NCI-H2081 treated with DMSO at 0.1 percent for 48 hours (cell line): ENCODE results near the gene COL5A3.
"Not testable (repeated sequence)": the region's sequence is repeated elsewhere in the genome, so short reads cannot be mapped to it uniquely, and the experiment has no call there.

Experiments used
- DNase-seq: peaks from one replicate; lab custom pipeline; 2025; lab: John Stamatoyannopoulos, UW

The COL5A3 gene

DNA sequence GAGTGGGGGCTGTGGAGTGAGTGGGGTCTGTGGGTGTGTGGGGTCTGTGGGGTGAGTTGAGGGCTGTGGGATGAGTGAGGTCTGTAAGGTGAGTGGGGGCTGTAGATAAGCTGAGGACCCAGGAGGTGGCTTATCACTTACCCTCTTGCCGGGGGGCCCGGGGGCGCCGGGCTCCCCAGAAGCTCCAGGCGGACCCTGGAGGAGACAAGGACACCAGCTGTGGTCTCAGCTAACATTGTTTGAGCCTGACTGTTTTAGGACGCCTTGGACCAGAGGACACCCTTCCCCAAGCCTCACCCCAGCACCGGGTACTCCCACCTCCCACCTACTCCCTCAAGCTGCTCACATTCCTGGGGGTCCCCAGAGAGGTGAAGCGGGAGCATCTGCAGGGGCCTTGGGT lies 39.8 kb downstream of the COL5A3 start:
- DNase-seq, result no peak

DNA sequence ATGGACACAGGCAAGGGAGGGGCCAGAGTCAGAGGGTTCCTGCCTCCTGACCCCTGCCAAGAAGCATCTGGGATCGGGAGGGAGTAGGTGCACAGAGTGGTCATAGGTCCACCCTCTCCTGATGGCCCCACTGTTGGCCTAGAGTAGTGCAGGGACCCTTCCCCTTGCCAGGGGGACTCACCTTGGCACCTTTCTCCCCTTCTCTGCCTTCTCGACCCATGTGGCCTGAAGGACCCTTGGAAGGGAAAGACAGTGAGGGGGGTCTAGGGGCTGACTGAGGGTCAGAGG lies 40.7 kb downstream of the COL5A3 start:
- DNase-seq, result no peak

DNA sequence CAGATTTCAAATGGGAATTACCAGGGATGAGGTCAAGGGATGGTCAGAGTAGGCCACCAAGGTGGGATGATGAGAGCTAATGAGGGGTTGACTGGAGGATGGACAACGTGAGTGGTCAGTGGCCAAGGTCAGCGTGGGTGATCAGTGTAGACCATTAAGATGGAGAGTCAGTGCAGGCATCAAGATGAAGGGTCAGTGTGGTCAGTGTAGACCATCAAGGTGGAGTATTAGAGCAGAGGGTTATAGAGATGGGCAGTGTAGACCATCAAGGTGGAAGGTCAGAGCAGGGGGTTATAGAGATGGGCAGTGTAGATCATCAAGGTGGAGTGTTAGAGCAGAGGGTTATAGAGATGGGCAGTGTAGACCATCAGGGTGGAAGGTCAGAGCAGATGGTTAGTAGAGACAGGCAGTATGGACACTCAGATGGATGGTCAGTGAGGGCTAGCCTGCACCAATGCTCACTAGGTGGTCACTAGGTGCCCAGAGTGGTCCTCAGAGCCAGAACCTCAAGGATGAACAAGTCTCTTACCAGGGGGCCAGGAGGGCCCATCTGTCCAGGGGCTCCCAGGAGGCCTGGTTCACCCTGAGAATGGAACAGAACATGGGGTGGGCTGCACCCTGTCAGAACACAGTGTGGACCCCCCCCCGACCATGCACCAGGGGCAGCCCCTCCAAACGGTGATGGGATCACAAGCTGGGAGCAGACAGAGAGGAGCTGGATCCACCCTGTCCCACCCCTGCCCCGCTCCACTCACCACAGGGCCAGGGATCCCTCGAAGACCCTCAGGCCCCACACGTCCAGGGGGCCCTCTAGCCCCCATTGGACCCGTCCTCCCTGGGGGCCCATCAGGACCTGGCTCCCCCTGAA lies 41.2 kb downstream of the COL5A3 start:
- DNase-seq, result no peak

DNA sequence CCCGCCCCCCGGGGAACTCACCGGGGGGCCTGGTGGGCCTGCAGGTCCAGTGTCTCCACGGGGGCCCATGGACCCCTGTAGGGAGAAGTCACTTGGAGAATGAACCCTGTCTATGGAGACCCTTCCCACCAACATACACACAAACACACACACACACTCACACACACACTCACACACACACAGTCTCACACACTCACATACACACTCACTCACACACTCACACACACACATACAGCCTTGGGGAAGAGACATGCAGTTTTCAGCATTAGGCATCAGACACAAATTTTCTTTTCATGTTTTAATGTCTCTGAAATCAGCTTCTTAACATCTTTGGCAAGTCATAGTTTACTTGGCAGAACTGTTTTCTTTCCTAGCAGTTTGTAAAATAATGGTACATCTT lies 43.0 kb downstream of the COL5A3 start:
- no peak for DNase-seq

DNA sequence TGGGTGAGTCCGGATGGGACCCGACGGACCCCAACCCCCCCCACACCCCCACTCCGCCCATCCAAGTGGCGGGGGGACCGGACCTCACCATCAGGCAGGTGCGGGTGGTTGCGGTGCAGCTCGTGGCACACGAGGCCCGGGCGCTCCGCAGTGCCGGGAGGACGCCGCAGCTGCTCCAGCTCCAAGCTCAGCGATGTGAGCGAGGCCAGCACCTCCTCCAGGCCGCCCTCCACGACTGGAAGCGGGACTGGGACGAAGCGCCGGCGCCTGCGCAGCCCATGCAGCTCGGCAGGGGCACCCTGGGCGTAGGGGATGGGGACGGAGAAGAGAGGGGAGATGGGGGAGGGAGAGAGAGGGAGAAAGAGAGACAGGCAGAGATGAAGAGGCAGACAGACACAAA lies 43.9 kb downstream of the COL5A3 start:
- DNase-seq, result no peak

DNA sequence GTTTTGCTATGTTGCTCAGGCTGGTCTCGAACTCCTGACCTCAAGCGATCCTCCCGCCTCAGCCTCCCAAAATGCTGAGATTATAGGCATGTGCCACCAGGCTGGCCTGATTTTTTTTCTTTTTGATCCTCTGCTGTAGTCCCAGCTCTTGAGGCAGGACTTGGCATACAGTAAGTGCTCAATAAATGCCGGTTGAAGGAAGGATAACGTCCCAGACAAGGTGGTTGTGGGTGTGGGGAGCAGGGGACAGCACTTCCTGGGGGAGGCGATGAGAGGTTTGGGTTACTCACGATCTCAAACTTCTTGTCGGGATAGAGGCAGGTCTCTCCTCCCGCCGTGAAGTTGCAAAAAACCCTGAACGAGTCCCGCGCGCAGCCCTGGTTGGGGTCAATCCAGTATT lies 44.3 kb downstream of the COL5A3 start:
- DNase-seq, result no peak

DNA sequence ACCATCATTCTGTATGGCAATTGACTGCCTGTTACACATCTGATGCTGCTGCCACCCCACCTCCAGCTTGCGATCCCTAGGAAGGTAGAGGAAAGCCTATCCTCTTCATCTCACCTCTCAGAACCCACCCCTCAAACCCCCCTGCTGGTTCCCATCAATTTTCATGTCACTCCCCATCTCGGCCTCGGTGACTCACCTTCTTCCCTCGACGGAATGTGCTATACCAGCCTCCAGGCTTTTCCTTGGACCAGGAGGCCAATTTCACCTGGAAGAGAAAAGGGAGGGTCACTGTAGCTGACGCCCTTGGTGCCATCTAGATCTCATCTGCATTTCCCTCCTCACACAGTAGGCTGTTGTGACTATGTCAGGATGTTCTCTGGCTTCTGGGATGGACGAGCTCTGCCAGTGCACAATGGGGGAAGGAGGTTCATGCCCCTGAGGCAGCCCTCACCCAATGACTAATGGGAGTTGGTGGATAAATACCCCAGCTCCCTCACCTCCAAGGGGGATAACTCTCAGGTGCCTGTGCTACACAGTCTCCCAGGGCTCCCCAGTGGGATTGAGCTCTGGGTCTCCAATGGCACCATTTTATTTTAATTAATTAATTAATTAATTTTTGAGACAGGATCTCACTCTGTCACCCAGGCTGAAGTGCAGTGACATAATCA lies 47.5 kb downstream of the COL5A3 start:
- DNase-seq, result no peak

DNA sequence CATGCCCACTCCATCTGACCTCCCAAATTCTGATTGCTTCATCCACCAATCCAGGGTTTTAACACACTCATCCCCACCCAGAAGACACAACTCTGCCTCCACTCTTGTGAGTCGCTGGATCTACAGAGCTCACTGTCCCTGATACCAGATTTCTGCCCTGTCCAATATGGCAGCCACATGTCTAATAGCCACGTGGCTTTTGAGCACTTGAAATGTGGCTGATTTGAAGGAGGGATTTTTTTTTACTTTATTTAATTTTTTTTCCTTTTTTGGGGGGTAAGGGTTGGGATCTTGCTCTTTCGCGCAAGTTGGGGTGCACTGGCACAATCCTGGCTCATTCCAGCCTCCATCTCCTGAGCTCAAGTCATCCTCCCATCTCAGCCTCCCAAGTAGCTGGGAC lies 49.2 kb downstream of the COL5A3 start:
- DNase-seq, result no peak

DNA sequence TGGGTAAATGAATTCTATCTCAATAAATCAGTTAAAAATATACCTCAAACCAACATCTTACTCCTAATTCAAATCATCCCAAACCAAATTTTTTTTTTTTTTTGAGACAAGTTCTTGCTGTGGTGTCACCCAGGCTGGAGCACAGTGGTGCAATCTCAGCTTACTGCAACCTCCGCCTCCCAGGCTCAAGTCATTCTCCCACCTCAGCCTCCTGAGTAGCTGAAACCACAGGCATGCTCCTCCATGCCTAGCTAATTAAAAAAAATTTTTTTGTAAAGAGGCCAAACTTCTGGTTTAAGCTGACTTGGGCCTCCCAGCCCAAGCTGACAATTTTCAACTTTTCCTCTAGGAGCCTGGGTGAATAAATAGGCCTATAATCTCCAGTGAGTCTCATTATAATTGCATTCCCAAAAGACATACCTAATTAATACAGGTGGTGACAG lies 51.9 kb downstream of the COL5A3 start:
- DNase-seq, result no peak

DNA sequence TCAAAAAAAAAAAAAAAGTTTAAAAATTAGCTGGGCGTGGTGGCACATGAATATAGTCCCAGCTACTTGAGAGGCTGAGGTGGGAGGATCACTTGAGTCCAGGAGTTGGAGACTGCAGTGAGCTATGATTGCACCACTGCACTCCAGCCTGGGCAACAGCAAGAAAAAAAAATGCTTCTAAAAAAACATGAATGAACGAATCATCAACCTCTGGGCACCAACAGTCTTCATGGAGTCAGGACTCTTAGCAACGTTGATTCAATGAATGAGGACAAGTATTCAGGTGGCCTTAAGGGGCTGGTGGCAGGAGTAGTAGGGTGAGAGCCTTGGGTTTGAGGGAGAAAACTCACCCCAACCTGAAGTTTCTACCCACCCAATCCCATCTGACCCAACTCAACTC lies 53.3 kb downstream of the COL5A3 start:
- DNase-seq, result no peak

DNA sequence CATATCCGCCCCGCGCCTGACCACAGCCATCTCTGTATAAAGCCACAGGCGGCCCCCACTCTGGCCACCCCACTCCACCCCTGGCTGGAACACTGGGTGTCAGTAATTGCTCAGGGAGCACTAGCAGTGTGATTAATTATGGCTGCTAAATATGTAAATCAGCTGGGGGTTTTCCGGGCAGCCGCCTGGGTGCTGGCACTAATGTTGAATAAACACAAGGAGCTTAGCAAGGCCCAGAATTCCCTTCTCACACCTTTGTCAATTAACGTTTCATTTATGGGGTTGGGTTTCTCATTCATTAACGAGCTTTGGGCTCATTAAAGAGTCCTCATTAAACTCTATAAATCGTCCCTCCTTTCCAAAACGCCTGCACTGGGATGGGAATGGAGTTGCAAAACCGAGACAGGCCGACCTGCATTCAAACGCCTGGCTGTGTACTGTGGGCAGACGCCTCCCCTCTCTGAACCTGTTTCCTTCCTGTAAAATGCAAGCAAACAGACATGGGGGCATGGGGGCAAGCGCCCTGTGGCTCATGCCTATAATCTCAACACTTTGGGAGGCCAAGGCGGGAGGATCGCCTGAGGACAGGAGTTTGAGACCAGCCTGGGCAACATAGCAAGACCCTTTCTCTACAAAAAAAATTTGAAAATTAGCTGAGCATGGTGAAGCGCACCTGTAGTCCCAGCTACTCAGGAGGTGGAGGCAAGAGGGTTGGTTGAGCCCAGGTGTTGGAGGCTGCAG lies 56.3 kb downstream of the COL5A3 start:
- DNase-seq, result no peak

DNA sequence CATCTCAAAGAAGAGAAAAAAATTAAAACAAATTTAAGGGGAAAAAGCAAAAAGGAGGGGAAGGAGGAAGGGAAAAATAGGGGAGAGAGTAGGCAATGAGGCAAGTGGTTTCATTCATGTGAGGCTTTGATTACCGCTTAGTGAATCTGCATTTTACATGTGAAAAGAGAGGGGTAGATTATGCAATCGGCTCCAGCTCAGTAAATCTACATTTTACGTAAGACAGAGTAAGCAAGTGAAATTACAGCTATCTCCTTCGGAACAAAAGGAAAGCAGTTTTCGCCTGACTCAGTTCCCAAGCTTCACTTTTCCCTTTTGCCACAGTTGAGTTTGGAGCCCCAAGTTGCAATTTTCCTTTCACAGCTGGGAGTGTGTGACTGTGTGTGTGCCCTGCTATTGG lies 58.0 kb downstream of the COL5A3 start:
- DNase-seq, result no peak

DNA sequence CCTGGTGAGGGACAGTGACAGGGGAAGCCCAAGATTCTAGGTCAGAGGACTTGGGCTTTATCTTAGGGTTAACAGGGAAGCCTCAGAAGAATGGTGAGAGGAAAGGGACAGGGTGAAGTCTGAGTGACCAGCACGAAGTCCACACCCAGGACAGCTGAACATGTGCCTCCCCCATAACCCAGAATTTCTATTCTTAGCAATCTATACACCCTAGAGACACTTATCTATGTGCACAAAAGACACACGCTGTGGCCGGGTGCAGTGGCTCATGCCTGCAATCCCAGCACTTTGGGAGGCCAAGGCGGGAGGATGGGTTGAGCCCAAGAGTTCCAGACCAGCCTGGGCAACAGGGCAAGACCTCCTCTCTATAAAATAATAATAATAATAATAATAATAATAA lies 62.9 kb downstream of the COL5A3 start:
- DNase-seq, result no peak

DNA sequence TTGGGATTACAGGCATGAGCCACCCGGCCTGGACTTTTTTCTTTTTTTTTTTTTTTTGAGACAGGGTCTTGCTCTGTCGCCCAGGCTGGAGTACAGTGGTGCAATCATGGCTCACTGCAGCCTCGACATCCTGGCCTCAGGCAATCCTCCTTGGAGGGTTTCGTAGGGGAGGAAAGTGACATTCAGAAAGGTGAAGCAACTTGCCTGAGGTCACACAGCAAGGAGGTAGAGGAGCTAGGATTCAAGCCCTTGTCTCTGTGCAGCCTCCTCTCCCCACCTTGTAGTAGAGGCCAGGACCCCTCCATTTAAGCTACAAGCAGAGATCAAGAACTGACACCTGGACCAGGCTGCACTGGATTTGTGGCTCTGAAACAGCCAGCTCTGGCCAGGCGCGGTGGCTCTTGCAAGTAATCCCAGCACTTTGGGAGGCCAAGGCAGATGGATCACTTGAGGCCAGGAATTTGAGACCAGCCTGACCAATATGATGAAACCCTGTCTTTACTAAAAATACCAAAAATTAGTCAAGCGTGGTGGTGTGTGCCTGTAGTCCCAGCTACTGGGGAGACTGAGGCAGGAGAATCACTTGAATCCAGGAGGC lies 63.7 kb downstream of the COL5A3 start:
- not testable (repeated sequence) for DNase-seq

DNA sequence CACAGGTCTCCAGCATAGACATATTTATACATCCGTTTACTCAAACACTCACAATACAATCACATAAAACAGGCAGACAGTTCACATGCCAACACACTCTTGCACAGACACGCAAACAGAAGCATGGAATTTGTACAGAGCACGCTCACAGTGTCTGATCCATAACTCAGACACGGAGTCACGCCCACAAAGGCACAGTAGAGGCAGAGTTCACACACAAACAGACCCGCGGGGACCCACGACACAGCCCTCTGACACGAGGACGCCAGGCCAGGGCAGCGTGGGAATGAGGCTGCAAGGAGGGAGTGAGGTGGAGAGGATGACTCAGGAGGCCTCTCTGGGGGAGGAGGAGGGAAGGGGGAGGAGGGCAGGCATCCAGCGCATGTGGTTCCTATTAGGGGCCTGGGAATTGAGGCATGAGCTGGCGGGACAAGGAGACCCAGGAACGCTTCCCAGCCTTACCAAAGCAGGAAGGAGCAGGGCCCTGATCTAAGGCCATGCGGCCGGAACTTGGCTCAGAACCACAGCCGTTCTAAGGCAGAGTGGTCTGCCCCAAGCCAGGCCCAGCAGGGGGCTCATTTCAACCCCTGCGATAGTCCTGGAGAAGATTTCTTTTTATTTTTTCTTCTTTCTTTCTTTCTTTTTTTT lies 64.9 kb downstream of the COL5A3 start:
- DNase-seq, result no peak

DNA sequence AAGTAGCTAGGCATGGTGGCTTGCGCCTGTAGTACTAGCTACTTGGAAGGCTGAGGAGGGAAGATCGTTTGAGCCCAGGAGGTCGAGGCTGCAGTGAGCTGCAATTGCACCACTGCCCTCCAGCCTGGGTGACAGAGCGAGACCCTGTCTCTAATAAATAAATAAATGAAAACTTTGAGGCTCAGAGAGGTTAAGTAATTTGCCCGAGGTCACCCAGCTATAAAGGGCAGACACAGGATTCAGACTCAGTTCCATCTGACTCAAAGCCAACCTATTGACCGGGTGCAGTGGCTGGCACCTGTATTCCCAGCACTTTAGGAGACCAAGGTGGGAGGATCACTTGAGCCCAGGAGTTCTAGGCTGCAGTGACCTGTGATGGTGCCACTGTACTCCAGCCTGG lies 66.6 kb downstream of the COL5A3 start:
- DNase-seq, result no peak

DNA sequence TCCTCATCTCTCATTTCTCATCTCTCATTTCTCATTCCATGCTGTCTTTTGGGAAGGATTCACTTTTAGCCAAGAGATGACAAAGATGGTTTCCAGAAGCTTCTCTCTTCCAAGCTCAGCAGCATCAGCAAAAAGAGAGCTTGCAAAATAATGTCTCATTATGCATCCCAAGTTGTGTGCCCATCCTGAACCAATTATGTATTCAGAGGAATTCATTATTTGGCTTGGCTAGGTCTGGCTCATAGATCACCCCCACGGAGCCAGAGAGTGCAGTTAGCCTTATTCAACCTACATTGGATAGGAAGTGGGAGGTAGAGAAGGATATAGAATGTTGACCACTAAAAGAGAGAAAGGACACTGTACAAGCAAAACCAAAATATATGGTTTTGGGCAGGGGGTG lies 68.6 kb downstream of the COL5A3 start:
- DNase-seq, result no peak

DNA sequence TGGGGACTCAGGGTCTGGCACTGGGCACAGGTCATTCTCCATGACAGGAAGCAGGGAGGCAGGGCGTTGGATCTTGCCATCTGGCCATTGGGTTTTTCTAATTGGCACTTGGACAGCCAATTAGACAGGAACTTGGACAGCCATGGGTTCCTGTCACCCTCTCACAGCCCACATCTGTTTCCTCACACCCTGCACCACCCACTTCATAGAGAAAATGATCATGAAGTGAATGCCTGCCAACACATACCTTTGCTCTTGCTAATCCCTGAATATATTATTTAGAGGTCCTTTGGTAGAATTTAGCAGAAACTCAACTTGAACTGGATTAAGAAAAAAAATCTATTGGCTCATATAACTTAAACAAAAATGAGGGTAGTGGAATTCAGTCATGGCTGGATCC lies 69.1 kb downstream of the COL5A3 start:
- DNase-seq, result no peak

DNA sequence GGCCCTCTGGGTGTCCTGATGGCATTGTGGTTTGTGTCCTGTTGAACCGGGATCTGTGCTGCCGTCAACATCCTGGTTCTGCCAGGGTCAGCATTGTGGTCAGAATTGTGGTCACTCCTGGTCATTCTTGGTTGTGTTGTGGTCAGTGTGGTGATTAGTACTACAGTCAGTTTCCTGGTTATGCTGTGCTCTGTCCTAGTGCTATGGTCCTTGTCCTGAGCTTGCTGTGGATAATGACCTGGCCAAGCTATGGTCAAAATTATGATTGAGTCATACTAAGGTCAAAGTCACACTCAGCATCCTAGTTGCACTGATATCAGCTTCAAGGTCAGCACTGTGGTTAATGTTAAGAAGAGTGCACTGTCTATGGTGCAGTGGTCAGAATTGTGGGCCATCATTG lies 69.5 kb downstream of the COL5A3 start:
- DNase-seq, result no peak

DNA sequence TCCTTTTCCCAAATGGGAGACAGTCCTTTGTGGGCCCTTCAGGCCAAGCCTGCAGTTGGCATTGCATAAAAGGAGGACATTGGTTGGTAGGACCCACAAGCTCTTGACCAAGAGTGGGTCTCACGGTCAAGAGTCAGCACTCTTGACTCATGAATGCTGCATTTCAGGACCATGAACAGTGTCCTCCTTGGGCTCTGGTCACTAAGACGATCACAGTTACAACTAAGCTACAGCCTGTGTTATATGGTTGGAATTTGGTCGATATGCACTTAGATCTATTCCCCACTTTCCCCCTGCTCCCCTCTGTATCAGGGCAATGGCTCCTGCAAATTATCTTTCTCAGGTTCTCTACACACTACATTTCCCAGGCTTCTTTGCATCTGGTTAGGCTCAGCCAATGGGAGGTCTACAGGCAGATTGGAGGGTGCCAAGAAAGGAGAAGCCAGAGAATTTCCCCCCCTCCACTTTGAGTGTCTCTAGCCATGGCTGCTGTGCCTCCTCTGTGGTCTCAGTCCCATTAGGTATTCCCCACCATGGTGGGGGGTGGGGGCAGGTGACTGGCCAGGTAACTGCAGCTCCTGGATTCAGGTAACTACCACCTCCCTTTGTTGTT lies 70.9 kb downstream of the COL5A3 start:
- no peak for DNase-seq

DNA sequence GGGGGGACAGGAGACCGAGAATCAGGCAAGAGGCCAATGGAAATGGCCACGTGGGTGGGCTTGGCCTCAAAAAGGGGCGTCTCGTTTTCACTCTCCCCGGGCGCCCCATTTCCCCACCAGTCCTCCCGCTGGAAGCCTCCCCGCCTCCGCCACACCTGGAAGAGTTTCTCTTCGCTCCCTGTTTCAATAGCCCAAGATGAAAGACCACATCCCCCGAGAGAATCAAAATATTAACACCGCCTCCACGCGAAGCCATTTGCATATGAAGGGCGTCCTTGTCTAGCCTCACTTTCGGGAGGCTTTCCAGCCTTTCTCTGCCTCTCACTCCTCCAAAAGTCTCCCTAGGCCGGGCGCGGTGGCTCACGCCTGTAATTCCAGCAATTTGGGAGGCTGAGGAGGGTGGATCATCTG lies 73.3 kb downstream of the COL5A3 start:
- DNase-seq, result no peak
